ENCODE measurements around the gene STAT4.

Gene STAT4

GRCh38 chr2:190993292-190993643, 157.5 kb downstream of the STAT4 start:
- Histone ChIP-seq H4K8ac (ENCODE audit: low read depth, low read length) (no peak overlapping the region), H3K4me1 (ENCODE audit: control insufficient read depth in 1 of 2, insufficient read depth in 2 of 2, low read length in 2 of 2) (peaks cover 4 to 16% of the 10 kb centered on the region in 2 experiments), H2BK5ac (ENCODE audit: low read depth, low read length, poor library complexity) (no peak overlapping the region), H2BK120ac (ENCODE audit: insufficient read depth, low read length, poor library complexity) (no peak overlapping the region), H3K4me2 (ENCODE audit: low read length) (no peak overlapping the region), H3K36me3 (ENCODE audit: control insufficient read depth in 1 of 2, insufficient read depth in 2 of 2, low read length in 2 of 2) (peaks cover 31 to 40% of the 10 kb centered on the region in 2 experiments), H2AK5ac (ENCODE audit: low read length) (no peak overlapping the region), H3K9ac (ENCODE audit: low read length) (no peak overlapping the region), H3K14ac (ENCODE audit: low read length) (no peak overlapping the region), H3K79me2 (ENCODE audit: control insufficient read depth, insufficient read depth, low read length, poor library complexity) (no peaks in the 10 kb centered on the region), H3K4ac (ENCODE audit: low read depth, low read length) (no peak overlapping the region), H3K18ac (ENCODE audit: low read length) (no peak overlapping the region), H3K27me3 (ENCODE audit: insufficient read depth, low read length) (no peaks in the 10 kb centered on the region), H4K91ac (ENCODE audit: low read depth, low read length) (no peak overlapping the region), H3K79me1 (ENCODE audit: low read length) (no peaks in the 10 kb centered on the region), H2AFZ (ENCODE audit: insufficient read depth, low read length, poor library complexity) (no peak overlapping the region), H2BK12ac (ENCODE audit: low read length) (peak overlapping the region; percentile 43), H3K9me3 (ENCODE audit: insufficient read depth, low read depth, low read length) (no peaks in the 10 kb centered on the region), H3K27ac (ENCODE audit: low read depth, low read length) (no peak overlapping the region), H3K4me3 (ENCODE audit: low read depth, low read length) (no peak overlapping the region), H3K23ac (ENCODE audit: low read length) (no peak overlapping the region), H4K12ac (ENCODE audit: low read depth, low read length) (no peak overlapping the region)
- WGBS (ENCODE audit: extremely low coverage, insufficient coverage, insufficient read length) = no CpG with 5 or more reads among the region's 6 CpGs
- no peak for DNase-seq

- Histone ChIP-seq H3K18ac (ENCODE audit: low read length) (no peak overlapping the region), H4K8ac (ENCODE audit: low read depth, low read length) (no peak overlapping the region), H4K91ac (ENCODE audit: low read depth, low read length) (no peak overlapping the region), H3K36me3 (ENCODE audit: control insufficient read depth in 1 of 2, insufficient read depth in 2 of 2, low read length in 2 of 2) (peaks cover 30 to 41% of the 10 kb centered on the region in 2 experiments), H2BK12ac (ENCODE audit: low read length) (peak overlapping the region; percentile 20), H3K23ac (ENCODE audit: low read length) (no peak overlapping the region), H4K12ac (ENCODE audit: low read depth, low read length) (no peak overlapping the region), H3K9me3 (ENCODE audit: insufficient read depth, low read depth, low read length) (peaks cover 4% of the 10 kb centered on the region), H2BK5ac (ENCODE audit: low read depth, low read length, poor library complexity) (peak overlapping the region; percentile 5), H2AFZ (ENCODE audit: insufficient read depth, low read length, poor library complexity) (no peak overlapping the region), H3K4ac (ENCODE audit: low read depth, low read length) (no peak overlapping the region), H3K14ac (ENCODE audit: low read length) (no peak overlapping the region), H3K79me2 (ENCODE audit: control insufficient read depth, insufficient read depth, low read length, poor library complexity) (no peaks in the 10 kb centered on the region), H2BK120ac (ENCODE audit: insufficient read depth, low read length, poor library complexity) (no peak overlapping the region), H3K4me1 (ENCODE audit: control insufficient read depth in 1 of 2, insufficient read depth in 2 of 2, low read length in 2 of 2) (peaks cover 7 to 19% of the 10 kb centered on the region in 2 experiments), H3K4me2 (ENCODE audit: low read length) (no peak overlapping the region), H3K27ac (ENCODE audit: low read depth, low read length) (no peak overlapping the region), H3K79me1 (ENCODE audit: low read length) (no peaks in the 10 kb centered on the region), H3K4me3 (ENCODE audit: low read depth, low read length) (no peak overlapping the region), H2AK5ac (ENCODE audit: low read length) (no peak overlapping the region), H3K9ac (ENCODE audit: low read length) (no peak overlapping the region), H3K27me3 (ENCODE audit: insufficient read depth, low read length) (no peaks in the 10 kb centered on the region)
- no peak for DNase-seq
- WGBS (ENCODE audit: extremely low coverage, insufficient coverage, insufficient read length) = no CpG with 5 or more reads among the region's 6 CpGs
These were observed 160.7 kb downstream of the STAT4 start for GRCh38 chr2:190990132-190990531.

GRCh38 chr2:190988910-190989309, 161.9 kb downstream of the STAT4 start:
- Histone ChIP-seq H4K91ac (ENCODE audit: low read depth, low read length) (no peak overlapping the region), H3K79me2 (ENCODE audit: control insufficient read depth, insufficient read depth, low read length, poor library complexity) (no peaks in the 10 kb centered on the region), H2AK5ac (ENCODE audit: low read length) (no peak overlapping the region), H3K18ac (ENCODE audit: low read length) (no peak overlapping the region), H2BK5ac (ENCODE audit: low read depth, low read length, poor library complexity) (no peak overlapping the region), H2AFZ (ENCODE audit: insufficient read depth, low read length, poor library complexity) (no peak overlapping the region), H3K9ac (ENCODE audit: low read length) (no peak overlapping the region), H3K23ac (ENCODE audit: low read length) (no peak overlapping the region), H3K4me1 (ENCODE audit: control insufficient read depth in 1 of 2, insufficient read depth in 2 of 2, low read length in 2 of 2) (peaks cover 10 to 27% of the 10 kb centered on the region in 2 experiments), H3K79me1 (ENCODE audit: low read length) (no peaks in the 10 kb centered on the region), H3K4ac (ENCODE audit: low read depth, low read length) (no peak overlapping the region), H2BK12ac (ENCODE audit: low read length) (no peak overlapping the region), H3K9me3 (ENCODE audit: insufficient read depth, low read depth, low read length) (peaks cover 4% of the 10 kb centered on the region), H3K14ac (ENCODE audit: low read length) (no peak overlapping the region), H4K12ac (ENCODE audit: low read depth, low read length) (no peak overlapping the region), H4K8ac (ENCODE audit: low read depth, low read length) (no peak overlapping the region), H3K27me3 (ENCODE audit: insufficient read depth, low read length) (no peaks in the 10 kb centered on the region), H3K4me3 (ENCODE audit: low read depth, low read length) (no peak overlapping the region), H3K36me3 (ENCODE audit: control insufficient read depth in 1 of 2, insufficient read depth in 2 of 2, low read length in 2 of 2) (peaks cover 26 to 35% of the 10 kb centered on the region in 2 experiments), H2BK120ac (ENCODE audit: insufficient read depth, low read length, poor library complexity) (peak overlapping the region; percentile 6), H3K4me2 (ENCODE audit: low read length) (no peak overlapping the region), H3K27ac (ENCODE audit: low read depth, low read length) (no peak overlapping the region)
- no CpG with 5 or more reads among the region's 3 CpGs for WGBS (ENCODE audit: extremely low coverage, insufficient coverage, insufficient read length)
- no peak for DNase-seq

- peaks cover 29 to 39% of the 10 kb centered on the region in 2 experiments for H3K36me3 ChIP-seq (ENCODE audit: control insufficient read depth in 1 of 2, insufficient read depth in 2 of 2, low read length in 2 of 2)
- no peak for DNase-seq
- no CpG with 5 or more reads among the region's 5 CpGs for WGBS (ENCODE audit: extremely low coverage, insufficient coverage, insufficient read length)
- H3K27ac ChIP-seq (ENCODE audit: low read depth, low read length) = no peak overlapping the region
- H4K91ac ChIP-seq (ENCODE audit: low read depth, low read length) = no peak overlapping the region
- H2BK120ac ChIP-seq (ENCODE audit: insufficient read depth, low read length, poor library complexity) = no peak overlapping the region
- no peaks in the 10 kb centered on the region for H3K79me2 ChIP-seq (ENCODE audit: control insufficient read depth, insufficient read depth, low read length, poor library complexity)
- no peak overlapping the region for H3K23ac ChIP-seq (ENCODE audit: low read length)
- no peak overlapping the region for H3K4me3 ChIP-seq (ENCODE audit: low read depth, low read length)
- H2BK12ac ChIP-seq (ENCODE audit: low read length) = no peak overlapping the region
- no peak overlapping the region for H4K8ac ChIP-seq (ENCODE audit: low read depth, low read length)
- no peak overlapping the region for H2AFZ ChIP-seq (ENCODE audit: insufficient read depth, low read length, poor library complexity)
- H3K4me1 ChIP-seq (ENCODE audit: control insufficient read depth in 1 of 2, insufficient read depth in 2 of 2, low read length in 2 of 2) = peaks cover 10 to 25% of the 10 kb centered on the region in 2 experiments
- H3K4me2 ChIP-seq (ENCODE audit: low read length) = no peak overlapping the region
- no peaks in the 10 kb centered on the region for H3K79me1 ChIP-seq (ENCODE audit: low read length)
- peaks cover 5% of the 10 kb centered on the region for H3K9me3 ChIP-seq (ENCODE audit: insufficient read depth, low read depth, low read length)
- H3K27me3 ChIP-seq (ENCODE audit: insufficient read depth, low read length) = no peaks in the 10 kb centered on the region
- no peak overlapping the region for H3K18ac ChIP-seq (ENCODE audit: low read length)
- no peak overlapping the region for H2AK5ac ChIP-seq (ENCODE audit: low read length)
- no peak overlapping the region for H3K14ac ChIP-seq (ENCODE audit: low read length)
- no peak overlapping the region for H3K4ac ChIP-seq (ENCODE audit: low read depth, low read length)
- no peak overlapping the region for H3K9ac ChIP-seq (ENCODE audit: low read length)
- H4K12ac ChIP-seq (ENCODE audit: low read depth, low read length) = no peak overlapping the region
- H2BK5ac ChIP-seq (ENCODE audit: low read depth, low read length, poor library complexity) = no peak overlapping the region
These were observed 162.9 kb downstream of the STAT4 start for GRCh38 chr2:190987938-190988337.

Data from trophoblast cell (in vitro differentiated cells and primary cell).